ENCODE data around the gene ANKRD53. TPM values are rescaled to one million over a fixed set of nuclear protein-coding genes. Genes with fewer than 3 reads are reported as not detected.

The ANKRD53 gene
- total RNA-seq, 1 donor from 2014 or later = 2.5 TPM

DNA sequence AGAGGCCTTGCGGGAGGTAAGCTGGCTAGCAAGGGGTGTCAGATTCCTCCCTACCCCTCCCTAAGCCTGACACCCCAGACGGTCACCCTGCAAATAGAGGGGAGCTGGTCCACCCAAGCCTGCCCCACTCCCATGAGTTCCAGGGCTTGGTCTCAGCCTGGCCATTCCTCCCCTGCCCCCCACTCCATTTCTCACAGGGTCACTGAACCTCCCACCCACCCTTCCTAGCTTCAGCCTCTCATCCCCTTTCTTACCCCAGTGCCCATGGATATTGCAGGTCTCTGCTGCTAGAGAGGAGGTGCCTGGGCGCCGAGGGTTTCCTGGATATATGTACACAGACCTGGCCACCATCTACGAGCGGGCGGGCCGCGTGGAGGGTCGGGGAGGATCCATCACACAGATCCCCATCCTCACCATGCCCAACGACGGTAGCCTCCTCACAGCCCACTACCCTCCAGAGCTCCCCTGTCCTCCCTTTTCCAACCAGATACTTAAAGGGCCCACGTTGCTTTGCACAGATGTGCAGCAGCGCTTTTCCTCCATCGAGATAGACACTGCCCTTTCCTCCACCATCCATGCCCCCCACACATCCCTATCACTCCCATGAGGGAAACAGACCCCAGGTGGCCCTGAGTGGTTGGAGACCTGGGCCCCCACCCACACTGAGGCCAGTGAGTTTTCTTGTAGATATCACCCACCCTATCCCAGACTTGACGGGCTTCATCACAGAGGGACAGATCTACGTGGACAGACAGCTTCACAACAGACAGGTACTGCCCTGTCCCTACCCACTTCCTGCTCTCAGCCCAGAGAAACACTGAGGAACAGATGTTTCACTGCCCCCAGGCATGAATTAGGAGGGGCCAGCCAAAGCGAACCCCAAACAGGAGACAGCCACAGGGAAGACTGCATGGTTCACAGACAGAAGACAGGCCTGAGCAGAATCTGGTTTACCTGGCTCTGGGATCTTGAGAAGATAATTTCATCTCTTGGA lies 15.2 kb upstream of the ANKRD53 start:
- CTCF ChIA-PET = interaction anchor here (1.1 to 3.9 kb wide), 3 partner anchors 14 to 39 kb away, joined by 3 to 24 read pairs (median 11); partner anchors contain the start of gene ANKRD53
- no peak for ATAC-seq (ENCODE audit: low read depth)
- DNase-seq = no peak
- no peak overlapping the region for H3K27ac Mint-ChIP-seq
- POLR2A ChIA-PET = no interaction called here
- intact Hi-C loops (cut with micrococcal nuclease) = no loop called here
- TF ChIP-seq, protein P1, sequence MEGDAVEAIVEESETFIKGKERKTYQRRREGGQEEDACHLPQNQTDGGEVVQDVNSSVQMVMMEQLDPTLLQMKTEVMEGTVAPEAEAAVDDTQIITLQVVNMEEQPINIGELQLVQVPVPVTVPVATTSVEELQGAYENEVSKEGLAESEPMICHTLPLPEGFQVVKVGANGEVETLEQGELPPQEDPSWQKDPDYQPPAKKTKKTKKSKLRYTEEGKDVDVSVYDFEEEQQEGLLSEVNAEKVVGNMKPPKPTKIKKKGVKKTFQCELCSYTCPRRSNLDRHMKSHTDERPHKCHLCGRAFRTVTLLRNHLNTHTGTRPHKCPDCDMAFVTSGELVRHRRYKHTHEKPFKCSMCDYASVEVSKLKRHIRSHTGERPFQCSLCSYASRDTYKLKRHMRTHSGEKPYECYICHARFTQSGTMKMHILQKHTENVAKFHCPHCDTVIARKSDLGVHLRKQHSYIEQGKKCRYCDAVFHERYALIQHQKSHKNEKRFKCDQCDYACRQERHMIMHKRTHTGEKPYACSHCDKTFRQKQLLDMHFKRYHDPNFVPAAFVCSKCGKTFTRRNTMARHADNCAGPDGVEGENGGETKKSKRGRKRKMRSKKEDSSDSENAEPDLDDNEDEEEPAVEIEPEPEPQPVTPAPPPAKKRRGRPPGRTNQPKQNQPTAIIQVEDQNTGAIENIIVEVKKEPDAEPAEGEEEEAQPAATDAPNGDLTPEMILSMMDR (IDR thresholded peaks at IDR 0.05) = no peak
- H3K27me3 Mint-ChIP-seq = peaks cover 25% of the 10 kb centered on the region
- H3K36me3 Mint-ChIP-seq (ENCODE audit: low read depth) = no peaks in the 10 kb centered on the region
- no peaks in the 10 kb centered on the region for H3K9me3 Mint-ChIP-seq
- no peak overlapping the region for H3K4me3 Mint-ChIP-seq
- H3K4me1 Mint-ChIP-seq = peaks cover 12% of the 10 kb centered on the region

DNA sequence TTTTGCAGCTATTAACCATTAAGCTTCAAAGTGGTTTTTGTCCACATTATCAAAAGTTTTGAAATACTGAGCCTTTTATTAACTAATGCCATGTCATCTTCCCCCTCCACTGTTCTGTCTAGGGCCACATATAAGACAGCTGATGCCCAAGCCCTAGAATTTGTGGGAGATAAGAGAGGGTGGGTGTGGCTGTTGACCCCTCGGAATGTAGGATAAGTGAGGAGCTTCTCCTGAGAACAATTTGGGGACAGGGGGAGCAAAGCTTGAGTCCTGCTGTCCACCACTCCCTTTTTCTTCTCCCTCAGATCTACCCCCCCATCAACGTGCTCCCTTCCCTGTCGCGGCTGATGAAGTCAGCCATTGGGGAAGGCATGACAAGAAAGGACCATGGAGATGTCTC lies 14.3 kb upstream of the ANKRD53 start:
- Mint-ChIP-seq H3K4me3 (no peak overlapping the region), H3K27ac (no peak overlapping the region), H3K4me1 (peaks cover 8% of the 10 kb centered on the region), H3K36me3 (ENCODE audit: low read depth) (no peaks in the 10 kb centered on the region), H3K27me3 (peaks cover 25% of the 10 kb centered on the region), H3K9me3 (no peaks in the 10 kb centered on the region)
- intact Hi-C loops (cut with micrococcal nuclease) = no loop called here
- ChIA-PET CTCF (interaction anchor here (1.2 to 4.1 kb wide), 5 partner anchors 13 to 37 kb away, joined by 3 to 24 read pairs (median 22); partner anchors contain the start of gene ANKRD53), POLR2A (interaction anchor here (0.6 kb wide), 1 partner anchor 377 kb away, joined by 3 read pairs; no protein-coding TSS in a partner anchor)
- ATAC-seq (ENCODE audit: low read depth) (no peak), DNase-seq (no peak)
- TF ChIP-seq, protein P1 (IDR thresholded peaks at IDR 0.05) = no peak

DNA sequence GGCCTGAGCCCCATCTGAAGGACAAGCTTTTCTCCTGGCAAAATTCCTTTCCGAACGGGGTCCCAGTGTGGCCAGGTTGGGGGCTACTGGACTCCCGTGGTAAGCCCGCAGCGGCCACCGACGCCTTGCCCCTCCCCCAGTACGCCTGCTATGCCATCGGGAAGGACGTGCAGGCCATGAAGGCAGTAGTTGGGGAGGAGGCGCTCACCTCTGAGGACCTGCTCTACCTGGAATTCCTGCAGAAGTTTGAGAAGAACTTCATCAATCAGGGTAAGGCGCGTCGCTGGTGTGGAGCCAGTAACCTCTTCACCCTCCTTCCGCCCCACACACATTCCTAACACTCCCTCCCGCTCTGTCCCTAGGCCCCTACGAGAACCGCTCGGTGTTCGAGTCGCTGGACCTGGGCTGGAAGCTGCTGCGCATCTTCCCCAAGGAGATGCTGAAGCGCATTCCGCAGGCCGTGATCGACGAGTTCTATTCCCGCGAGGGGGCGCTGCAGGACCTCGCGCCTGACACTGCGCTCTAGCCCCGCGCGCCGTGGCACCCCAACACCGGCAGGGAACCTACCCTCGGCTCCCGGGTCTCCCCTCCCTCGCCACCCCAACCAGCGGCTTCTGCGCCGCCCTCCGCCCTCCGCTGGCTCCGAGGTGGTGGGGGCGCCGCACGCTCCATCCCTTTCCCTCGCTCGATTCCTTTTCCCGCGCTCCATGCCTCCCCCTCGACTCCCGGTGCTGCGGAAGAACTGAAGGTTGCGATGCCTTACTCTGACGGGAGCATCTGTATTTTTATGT lies 13.6 kb upstream of the ANKRD53 start:
- H3K4me1 Mint-ChIP-seq = peaks cover 8% of the 10 kb centered on the region
- H3K9me3 Mint-ChIP-seq = no peaks in the 10 kb centered on the region
- no peaks in the 10 kb centered on the region for H3K36me3 Mint-ChIP-seq (ENCODE audit: low read depth)
- DNase-seq (peak; percentile 74), ATAC-seq (ENCODE audit: low read depth) (peak; percentile 94)
- H3K4me3 Mint-ChIP-seq = peak overlapping the region; percentile 83
- peaks cover 26% of the 10 kb centered on the region for H3K27me3 Mint-ChIP-seq
- POLR2A ChIA-PET = interaction anchor here (0.6 to 1.0 kb wide), 2 partner anchors 13 to 377 kb away, joined by 3 to 4 read pairs; partner anchors contain the start of gene ANKRD53
- CTCF ChIA-PET = interaction anchor here (0.8 to 4.1 kb wide), 8 partner anchors 9 to 57 kb away, joined by 3 to 24 read pairs (median 8); partner anchors contain the start of gene ANKRD53
- TF ChIP-seq, protein P1 (IDR thresholded peaks at IDR 0.05) = no peak
- no peak overlapping the region for H3K27ac Mint-ChIP-seq
- intact Hi-C loops (cut with micrococcal nuclease) = loop anchor here (1.0 kb wide), 4 partner anchors 9 to 37 kb away; no protein-coding TSS in a partner anchor

DNA sequence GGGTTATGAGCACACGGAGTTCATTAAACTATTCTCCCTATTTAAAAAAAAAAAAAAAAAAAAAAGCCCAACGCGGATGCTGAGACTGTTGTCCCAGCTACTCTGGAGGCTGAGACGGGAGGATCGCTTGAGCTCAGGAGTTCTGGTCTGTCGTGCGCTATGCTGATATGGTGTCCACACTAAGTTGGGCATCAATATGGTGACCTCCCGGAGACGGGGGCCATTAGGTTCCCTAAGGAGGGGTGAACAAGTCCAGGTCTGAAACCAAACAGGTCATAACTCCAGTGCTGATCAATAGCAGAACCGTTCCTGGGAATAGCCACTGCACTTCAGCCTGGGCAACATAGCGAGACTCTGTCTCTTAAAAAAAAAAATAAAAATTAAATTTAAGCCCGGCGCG lies 12.9 kb upstream of the ANKRD53 start:
- POLR2A ChIA-PET = interaction anchor here (0.7 to 1.0 kb wide), 2 partner anchors 12 to 36 kb away, joined by 3 to 4 read pairs; partner anchors contain the start of gene ANKRD53
- Mint-ChIP-seq H3K4me1 (peaks cover 8% of the 10 kb centered on the region), H3K27ac (no peak overlapping the region), H3K27me3 (peaks cover 23% of the 10 kb centered on the region), H3K9me3 (no peaks in the 10 kb centered on the region), H3K4me3 (peak overlapping the region; percentile 83), H3K36me3 (ENCODE audit: low read depth) (no peaks in the 10 kb centered on the region)
- TF ChIP-seq, protein P1 (IDR thresholded peaks at IDR 0.05) = no peak
- DNase-seq (no peak), ATAC-seq (ENCODE audit: low read depth) (no peak)
- CTCF ChIA-PET = interaction anchor here (0.8 to 4.1 kb wide), 8 partner anchors 8 to 57 kb away, joined by 3 to 24 read pairs (median 8); partner anchors contain the start of gene ANKRD53
- intact Hi-C loops (cut with micrococcal nuclease) = loop anchor here (1.0 kb wide), 4 partner anchors 8 to 36 kb away; no protein-coding TSS in a partner anchor
